ENCODE data around the gene TFB1M.
A peak's percentile ranks its signal among the peaks of the same experiment; 100 is the strongest.
"Not testable (repeated sequence)": the region's sequence is repeated elsewhere in the genome, so short reads cannot be mapped to it uniquely, and the experiment has no call there.

The TFB1M gene

DNA sequence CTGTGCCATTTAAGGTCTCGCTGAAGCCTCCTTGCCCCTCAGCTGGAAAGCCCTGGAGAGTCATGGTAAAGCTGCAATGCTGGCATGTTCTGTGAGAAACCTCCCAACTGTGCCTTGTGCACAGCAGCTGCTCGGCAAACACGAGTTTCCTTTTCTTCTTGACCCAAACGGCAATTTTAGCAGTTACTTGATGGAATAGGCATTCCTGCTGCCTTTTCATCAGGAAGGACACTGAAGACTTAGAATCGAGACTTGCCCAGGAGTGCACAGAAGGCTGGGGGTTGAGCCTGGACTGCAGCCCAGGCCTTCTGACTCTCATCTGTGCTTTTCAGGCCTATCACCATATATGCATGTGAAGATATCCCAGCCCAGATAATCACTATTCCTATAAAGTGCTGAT lies 79.2 kb downstream of the TFB1M start:
- Mint-ChIP-seq H3K9me3 (peaks cover 44% of the 10 kb centered on the region), H3K27ac (peak overlapping the region; percentile 68)
- TF ChIP-seq, protein P1, sequence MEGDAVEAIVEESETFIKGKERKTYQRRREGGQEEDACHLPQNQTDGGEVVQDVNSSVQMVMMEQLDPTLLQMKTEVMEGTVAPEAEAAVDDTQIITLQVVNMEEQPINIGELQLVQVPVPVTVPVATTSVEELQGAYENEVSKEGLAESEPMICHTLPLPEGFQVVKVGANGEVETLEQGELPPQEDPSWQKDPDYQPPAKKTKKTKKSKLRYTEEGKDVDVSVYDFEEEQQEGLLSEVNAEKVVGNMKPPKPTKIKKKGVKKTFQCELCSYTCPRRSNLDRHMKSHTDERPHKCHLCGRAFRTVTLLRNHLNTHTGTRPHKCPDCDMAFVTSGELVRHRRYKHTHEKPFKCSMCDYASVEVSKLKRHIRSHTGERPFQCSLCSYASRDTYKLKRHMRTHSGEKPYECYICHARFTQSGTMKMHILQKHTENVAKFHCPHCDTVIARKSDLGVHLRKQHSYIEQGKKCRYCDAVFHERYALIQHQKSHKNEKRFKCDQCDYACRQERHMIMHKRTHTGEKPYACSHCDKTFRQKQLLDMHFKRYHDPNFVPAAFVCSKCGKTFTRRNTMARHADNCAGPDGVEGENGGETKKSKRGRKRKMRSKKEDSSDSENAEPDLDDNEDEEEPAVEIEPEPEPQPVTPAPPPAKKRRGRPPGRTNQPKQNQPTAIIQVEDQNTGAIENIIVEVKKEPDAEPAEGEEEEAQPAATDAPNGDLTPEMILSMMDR (IDR thresholded peaks at IDR 0.05): no peak

DNA sequence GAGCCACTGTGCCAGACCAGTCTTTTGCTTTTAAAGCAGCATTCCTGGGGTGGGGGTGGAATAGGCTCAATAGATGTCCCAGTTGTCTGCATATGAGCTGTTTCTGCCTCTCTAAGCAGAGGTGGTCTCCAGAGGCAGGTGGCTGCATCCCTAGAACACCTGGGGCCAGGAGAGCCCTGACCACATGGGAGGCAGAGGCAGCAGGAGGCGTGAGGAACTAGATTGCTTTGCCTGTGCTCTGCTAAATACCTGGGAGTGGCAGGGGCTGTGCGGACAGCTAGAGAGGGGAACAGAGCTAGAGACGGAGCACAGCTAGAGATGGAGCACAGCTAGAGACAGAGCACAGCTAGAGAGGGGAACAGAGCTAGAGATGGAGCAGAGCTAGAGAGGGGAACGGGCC lies 79.6 kb downstream of the TFB1M start:
- TF ChIP-seq, protein P1 (IDR thresholded peaks at IDR 0.05): no peak
- peaks cover 36% of the 10 kb centered on the region for H3K36me3 Mint-ChIP-seq (ENCODE audit: low read depth)
- peaks cover 4% of the 10 kb centered on the region for H3K27me3 Mint-ChIP-seq (ENCODE audit: low read depth, poor library complexity)
- peaks cover 4% of the 10 kb centered on the region for H3K4me1 Mint-ChIP-seq
- peak overlapping the region; percentile 68 for H3K27ac Mint-ChIP-seq
- H3K9me3 Mint-ChIP-seq: peaks cover 44% of the 10 kb centered on the region
- H3K4me3 Mint-ChIP-seq: no peak overlapping the region
- no peak for DNase-seq

More for the DNA sequence above, 79.2 kb downstream of the TFB1M start:
- H3K36me3 Mint-ChIP-seq (ENCODE audit: low read depth): peaks cover 36% of the 10 kb centered on the region
- peaks cover 4% of the 10 kb centered on the region for H3K4me1 Mint-ChIP-seq
- no peak for DNase-seq
- no peak overlapping the region for H3K4me3 Mint-ChIP-seq
- H3K27me3 Mint-ChIP-seq (ENCODE audit: low read depth, poor library complexity): peaks cover 4% of the 10 kb centered on the region

DNA sequence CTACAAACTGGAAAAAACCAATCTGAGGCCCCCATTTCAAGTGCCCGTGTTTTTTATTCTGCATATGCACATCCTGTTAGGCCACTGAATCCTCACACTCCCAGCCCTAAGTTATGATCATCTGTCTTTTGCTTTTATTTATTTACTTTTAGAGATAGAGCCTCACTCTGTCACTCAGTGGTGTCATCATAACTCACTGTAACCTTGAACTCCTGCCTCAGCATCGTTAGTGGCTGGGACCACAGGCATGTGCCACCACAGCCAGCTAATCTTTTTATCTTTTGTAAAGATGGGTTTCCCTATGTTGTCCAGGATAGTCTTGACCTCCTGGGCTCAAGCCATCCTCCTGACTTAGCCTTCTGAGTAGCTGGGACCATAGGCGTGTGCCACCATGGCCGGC lies 80.1 kb downstream of the TFB1M start:
- TF ChIP-seq, protein P1 (IDR thresholded peaks at IDR 0.05): no peak
- H3K9me3 Mint-ChIP-seq: peaks cover 43% of the 10 kb centered on the region
- no peak for DNase-seq
- H3K4me3 Mint-ChIP-seq: no peak overlapping the region
- no peak overlapping the region for H3K27ac Mint-ChIP-seq
- peaks cover 37% of the 10 kb centered on the region for H3K36me3 Mint-ChIP-seq (ENCODE audit: low read depth)
- H3K4me1 Mint-ChIP-seq: peaks cover 4% of the 10 kb centered on the region
- H3K27me3 Mint-ChIP-seq (ENCODE audit: low read depth, poor library complexity): peaks cover 4% of the 10 kb centered on the region

DNA sequence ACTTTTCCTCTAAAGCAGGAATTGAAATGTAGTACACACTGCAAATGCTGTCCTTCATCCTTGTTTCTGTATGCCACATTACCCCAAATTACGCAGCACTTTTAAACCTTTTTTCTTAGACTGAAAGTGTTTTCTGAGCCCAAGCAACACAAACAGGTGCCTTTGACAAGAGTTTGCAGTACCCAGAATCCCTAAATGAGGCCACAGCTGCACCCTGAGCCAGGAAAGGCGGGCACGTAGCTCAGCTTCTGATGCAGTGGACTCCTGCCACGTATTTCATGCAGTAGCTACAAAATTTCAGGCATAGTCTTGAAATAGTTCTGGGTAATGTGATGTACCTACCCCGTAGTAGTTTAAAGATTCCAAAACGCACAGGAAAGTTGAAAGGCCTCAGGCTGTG lies 81.4 kb downstream of the TFB1M start:
- H3K4me3 Mint-ChIP-seq: no peak overlapping the region
- TF ChIP-seq, protein P1 (IDR thresholded peaks at IDR 0.05): no peak
- DNase-seq: no peak
- H3K4me1 Mint-ChIP-seq: peaks cover 4% of the 10 kb centered on the region
- no peak overlapping the region for H3K27ac Mint-ChIP-seq
- H3K36me3 Mint-ChIP-seq (ENCODE audit: low read depth): peaks cover 24% of the 10 kb centered on the region
- H3K27me3 Mint-ChIP-seq (ENCODE audit: low read depth, poor library complexity): peaks cover 4% of the 10 kb centered on the region
- peaks cover 30% of the 10 kb centered on the region for H3K9me3 Mint-ChIP-seq

DNA sequence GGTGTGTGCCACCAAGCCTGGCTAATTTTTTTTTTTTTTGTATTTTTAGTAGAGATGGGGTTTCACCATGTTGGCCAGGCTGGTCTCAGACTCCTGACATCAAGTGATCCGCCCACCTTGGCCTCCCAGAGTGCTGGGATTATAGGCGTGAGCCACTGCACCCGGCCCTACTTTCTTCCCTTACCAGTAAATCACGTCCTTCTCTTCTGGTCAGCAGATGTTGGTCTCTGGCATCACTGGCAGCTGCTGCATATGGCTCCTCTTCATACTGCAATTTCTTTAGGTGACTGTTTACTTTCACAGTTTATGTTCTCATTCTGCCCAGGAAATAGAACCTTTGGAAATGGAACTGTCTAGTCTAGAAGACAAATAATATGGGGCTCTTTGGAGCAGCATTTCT lies 83.3 kb downstream of the TFB1M start:
- not testable (repeated sequence) for H3K27ac Mint-ChIP-seq

DNA sequence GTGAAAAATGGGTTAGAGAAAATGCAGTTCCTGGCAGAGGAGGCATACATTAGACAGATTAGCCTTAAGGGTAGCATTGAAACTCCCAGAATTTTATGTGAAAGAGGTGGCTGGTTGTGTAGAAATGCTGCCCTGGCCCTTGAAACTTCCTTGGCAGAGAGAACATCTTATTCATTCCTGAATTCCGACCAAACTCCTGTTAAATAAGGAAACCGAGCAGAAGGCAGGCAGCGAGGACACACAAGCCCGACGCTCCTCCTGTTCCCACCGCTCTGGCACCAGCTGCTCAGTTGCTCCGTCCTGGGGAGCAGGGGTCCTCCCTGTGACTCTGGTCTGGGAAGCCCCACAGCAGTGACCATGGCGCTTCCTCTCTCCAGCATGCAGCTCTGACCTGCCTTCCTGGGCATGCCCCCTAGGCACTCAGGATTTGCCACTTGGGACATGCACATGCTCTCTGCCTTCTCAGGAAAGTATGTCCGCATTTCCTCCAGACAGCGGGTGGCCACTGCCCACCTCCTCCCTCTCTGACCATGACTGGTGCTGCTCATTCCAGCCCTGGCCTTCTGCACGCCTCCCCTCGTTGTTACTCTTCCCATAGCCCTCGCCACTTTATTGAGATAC lies 85.6 kb downstream of the TFB1M start:
- H3K9me3 Mint-ChIP-seq: peaks cover 15% of the 10 kb centered on the region
- TF ChIP-seq, protein P1 (IDR thresholded peaks at IDR 0.05): no peak
- H3K4me3 Mint-ChIP-seq: no peak overlapping the region
- H3K36me3 Mint-ChIP-seq (ENCODE audit: low read depth): peaks cover 19% of the 10 kb centered on the region
- peaks cover 8% of the 10 kb centered on the region for H3K4me1 Mint-ChIP-seq
- DNase-seq: no peak
- peak overlapping the region; percentile 20 for H3K27ac Mint-ChIP-seq
- peaks cover 7% of the 10 kb centered on the region for H3K27me3 Mint-ChIP-seq (ENCODE audit: low read depth, poor library complexity)

More for the DNA sequence above, 83.3 kb downstream of the TFB1M start:
- H3K4me1 Mint-ChIP-seq; DNase-seq; H3K27me3 Mint-ChIP-seq (ENCODE audit: low read depth, poor library complexity); H3K4me3 Mint-ChIP-seq: not testable (repeated sequence)
- peaks cover 16% of the 10 kb centered on the region for H3K9me3 Mint-ChIP-seq
- peaks cover 19% of the 10 kb centered on the region for H3K36me3 Mint-ChIP-seq (ENCODE audit: low read depth)
